Smooth muscle cell (in vitro differentiated cells): ENCODE data around the gene CPLX1. TPM values are rescaled to one million over a fixed set of nuclear protein-coding genes. Genes with fewer than 3 reads are reported as not detected.

ENCODE experiments used
- DNase-seq: peaks from one replicate; lab custom pipeline; 2025; ENCODE audit not compliant: unreplicated experiment; lab: John Stamatoyannopoulos, UW
- H2AFZ ChIP-seq: fragments of 200-600 bp; sonication (generic); 2 replicates; pipeline ENCODE4 v1.6.0; 2016; ENCODE audit warnings: antibody characterized with exemption, low read depth, mild to moderate bottlenecking
- H3F3A ChIP-seq: fragments of 200-600 bp; sonication (generic); 2 replicates; pipeline ENCODE4 v1.6.0; 2017; ENCODE audit warnings: antibody characterized with exemption, low read depth
- H3K27ac ChIP-seq: fragments of 200-600 bp; sonication (generic); 2 replicates; pipeline ENCODE4 v1.5.1; 2016; ENCODE audit warnings: low read depth, mild to moderate bottlenecking
- H3K27me3 ChIP-seq: fragments of 200-600 bp; sonication (generic); 2 replicates; pipeline ENCODE4 v1.6.1; 2016; ENCODE audit warnings: low read depth, mild to moderate bottlenecking
- H3K36me3 ChIP-seq: fragments of 200-600 bp; sonication (generic); 2 replicates; pipeline ENCODE4 v1.5.1; 2016; ENCODE audit warnings: low read depth
- H3K4me1 ChIP-seq: fragments of 200-600 bp; sonication (generic); 2 replicates; pipeline ENCODE4 v1.5.1; 2016; ENCODE audit warnings: low read depth
- H3K4me2 ChIP-seq: fragments of 200-600 bp; sonication (generic); 2 replicates; pipeline ENCODE4 v1.6.0; 2016; ENCODE audit warnings: mild to moderate bottlenecking
- H3K4me3 ChIP-seq: fragments of 200-600 bp; sonication (generic); 2 replicates; pipeline ENCODE4 v1.5.1; 2016; ENCODE audit warnings: mild to moderate bottlenecking
- H3K79me2 ChIP-seq: fragments of 200-600 bp; sonication (generic); 2 replicates; pipeline ENCODE4 v1.6.0; 2016; ENCODE audit warnings: low read depth, mild to moderate bottlenecking
- H3K9ac ChIP-seq: fragments of 200-600 bp; sonication (generic); 2 replicates; pipeline ENCODE4 v1.6.0; 2016; ENCODE audit warnings: low read depth
- H3K9me3 ChIP-seq: fragments of 200-600 bp; sonication (generic); replicated peaks from 2 replicates; pipeline ENCODE4 v1.5.1; 2016; ENCODE audit warnings: low read depth
- H4K20me1 ChIP-seq: fragments of 200-600 bp; sonication (generic); 2 replicates; pipeline ENCODE4 v1.6.0; 2016; ENCODE audit warnings: low read depth
- WGBS: methylation state at CpG from one replicate; pipeline ENCODE4 v1.1.7; 2016; ENCODE audit warnings: low lambda C conversion rate; 5-methylcytosine and 5-hydroxymethylcytosine counted together
- polyA plus RNA-seq: library from polyadenylated mRNA; unstranded; fragments of >200 nt; fragmentation: Nextera tagmentation; extraction: Ambion mirVana; gene quantifications from 2 replicates; pipeline ENCODE4 v1.2.1, GENCODE V29; 2016
- total RNA-seq: library from RNA; depleted of rRNA; stranded (reverse); fragments of >200 nt; gene quantifications from 2 replicates; pipeline ENCODE4 v1.2.3, GENCODE V29; 2014
- TF ChIP-seq, protein P1 (sequence below): fragments of 200-600 bp; sonication (generic); IDR thresholded peaks from 2 replicates; pipeline ENCODE4 v1.5.1; 2017; ENCODE audit warnings: borderline replicate concordance, mild to moderate bottlenecking, antibody characterized with exemption; ENCODE audit not compliant: insufficient read depth, poor library complexity, severe bottlenecking

Gene CPLX1
- total and polyA plus RNA-seq, 2 experiments from 2014 or later = not detected

DNA sequence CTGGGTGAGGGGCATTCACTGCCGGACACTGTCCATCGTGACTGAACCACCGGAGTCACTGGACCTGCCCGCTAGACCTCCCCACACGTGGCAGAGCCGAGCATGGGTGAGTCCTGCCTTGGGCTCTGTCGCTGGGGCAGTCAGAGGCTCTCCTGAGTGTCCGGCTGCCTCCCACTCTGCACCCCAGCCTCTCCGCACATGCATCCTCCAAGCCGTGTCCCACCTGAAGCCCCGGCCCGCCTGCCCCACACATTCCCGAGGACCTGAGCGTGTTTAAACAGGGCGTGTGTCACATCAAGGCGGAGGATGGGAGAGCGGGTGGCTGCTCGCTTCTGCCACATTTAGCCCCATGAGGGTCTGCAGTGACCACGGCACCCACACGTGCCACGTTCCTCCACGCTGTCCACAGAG is 4.7 kb downstream of the CPLX1 start:
- Histone ChIP-seq H3K27me3 (peaks cover 66% of the 10 kb centered on the region), H4K20me1 (no peaks in the 10 kb centered on the region), H3K4me1 (no peaks in the 10 kb centered on the region), H3K9ac (no peak overlapping the region), H3K36me3 (no peaks in the 10 kb centered on the region), H2AFZ (no peak overlapping the region), H3K4me3 (no peak overlapping the region), H3F3A (no peaks in the 10 kb centered on the region), H3K4me2 (no peak overlapping the region), H3K27ac (no peak overlapping the region), H3K79me2 (no peaks in the 10 kb centered on the region), H3K9me3 (no peaks in the 10 kb centered on the region)
- WGBS = 87% methylated on average over 22 of the region's 22 CpGs
- no peak for DNase-seq
- TF ChIP-seq, protein P1, sequence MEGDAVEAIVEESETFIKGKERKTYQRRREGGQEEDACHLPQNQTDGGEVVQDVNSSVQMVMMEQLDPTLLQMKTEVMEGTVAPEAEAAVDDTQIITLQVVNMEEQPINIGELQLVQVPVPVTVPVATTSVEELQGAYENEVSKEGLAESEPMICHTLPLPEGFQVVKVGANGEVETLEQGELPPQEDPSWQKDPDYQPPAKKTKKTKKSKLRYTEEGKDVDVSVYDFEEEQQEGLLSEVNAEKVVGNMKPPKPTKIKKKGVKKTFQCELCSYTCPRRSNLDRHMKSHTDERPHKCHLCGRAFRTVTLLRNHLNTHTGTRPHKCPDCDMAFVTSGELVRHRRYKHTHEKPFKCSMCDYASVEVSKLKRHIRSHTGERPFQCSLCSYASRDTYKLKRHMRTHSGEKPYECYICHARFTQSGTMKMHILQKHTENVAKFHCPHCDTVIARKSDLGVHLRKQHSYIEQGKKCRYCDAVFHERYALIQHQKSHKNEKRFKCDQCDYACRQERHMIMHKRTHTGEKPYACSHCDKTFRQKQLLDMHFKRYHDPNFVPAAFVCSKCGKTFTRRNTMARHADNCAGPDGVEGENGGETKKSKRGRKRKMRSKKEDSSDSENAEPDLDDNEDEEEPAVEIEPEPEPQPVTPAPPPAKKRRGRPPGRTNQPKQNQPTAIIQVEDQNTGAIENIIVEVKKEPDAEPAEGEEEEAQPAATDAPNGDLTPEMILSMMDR = no peak

DNA sequence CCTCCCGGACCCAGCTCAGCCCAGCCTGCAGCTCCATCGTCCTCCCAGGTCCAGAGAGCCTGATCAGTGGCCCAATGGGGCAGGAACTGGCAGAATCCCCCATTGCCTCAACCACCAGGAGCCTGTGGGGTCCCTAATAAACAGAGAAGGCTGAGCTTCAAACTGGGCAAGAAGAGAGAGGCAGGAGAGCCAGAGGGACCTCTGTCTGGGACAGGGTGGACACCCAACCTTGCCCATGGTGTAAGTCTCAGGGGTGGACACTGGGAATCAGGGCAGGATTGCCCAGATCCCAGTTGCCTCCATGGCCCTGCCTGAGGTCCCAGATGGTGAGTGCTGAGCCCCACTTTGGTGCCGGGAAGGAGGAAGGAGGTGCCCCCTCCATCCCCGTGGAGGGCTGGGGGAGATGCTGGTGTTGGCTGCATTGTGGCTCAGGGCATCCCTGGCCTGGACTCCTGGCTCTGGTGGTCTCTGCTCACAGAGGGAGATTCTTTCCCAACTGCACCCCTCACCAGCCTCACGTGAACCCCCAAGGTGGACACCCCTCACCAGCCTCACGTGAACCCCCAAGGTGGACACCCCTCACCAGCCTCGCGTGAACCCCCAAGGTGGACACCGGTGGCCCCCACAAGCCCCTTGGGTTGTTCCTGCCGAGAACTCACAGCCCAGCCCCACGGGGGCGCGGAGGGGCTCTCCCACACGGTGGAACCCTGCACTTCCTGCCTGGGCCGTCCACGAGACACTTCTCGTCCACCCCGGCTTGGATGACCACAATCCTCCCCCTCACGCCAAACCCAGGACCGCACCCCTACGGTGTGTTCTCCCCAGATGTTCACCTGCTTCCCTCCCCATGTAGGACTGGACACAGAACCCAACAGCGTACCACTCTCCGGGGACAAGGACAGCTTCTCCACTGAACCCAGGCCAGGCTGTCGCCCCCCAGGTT is 5.4 kb downstream of the CPLX1 start:
- Histone ChIP-seq H4K20me1 (no peaks in the 10 kb centered on the region), H3K27me3 (peaks cover 65% of the 10 kb centered on the region), H3K4me2 (no peak overlapping the region), H3F3A (no peaks in the 10 kb centered on the region), H3K4me1 (no peaks in the 10 kb centered on the region), H3K79me2 (no peaks in the 10 kb centered on the region), H3K36me3 (no peaks in the 10 kb centered on the region), H3K9me3 (no peaks in the 10 kb centered on the region), H3K4me3 (no peak overlapping the region), H2AFZ (no peak overlapping the region), H3K27ac (no peak overlapping the region), H3K9ac (no peak overlapping the region)
- TF ChIP-seq, protein P1 = no peak
- WGBS = 91% methylated on average over 23 of the region's 24 CpGs
- DNase-seq = no peak

DNA sequence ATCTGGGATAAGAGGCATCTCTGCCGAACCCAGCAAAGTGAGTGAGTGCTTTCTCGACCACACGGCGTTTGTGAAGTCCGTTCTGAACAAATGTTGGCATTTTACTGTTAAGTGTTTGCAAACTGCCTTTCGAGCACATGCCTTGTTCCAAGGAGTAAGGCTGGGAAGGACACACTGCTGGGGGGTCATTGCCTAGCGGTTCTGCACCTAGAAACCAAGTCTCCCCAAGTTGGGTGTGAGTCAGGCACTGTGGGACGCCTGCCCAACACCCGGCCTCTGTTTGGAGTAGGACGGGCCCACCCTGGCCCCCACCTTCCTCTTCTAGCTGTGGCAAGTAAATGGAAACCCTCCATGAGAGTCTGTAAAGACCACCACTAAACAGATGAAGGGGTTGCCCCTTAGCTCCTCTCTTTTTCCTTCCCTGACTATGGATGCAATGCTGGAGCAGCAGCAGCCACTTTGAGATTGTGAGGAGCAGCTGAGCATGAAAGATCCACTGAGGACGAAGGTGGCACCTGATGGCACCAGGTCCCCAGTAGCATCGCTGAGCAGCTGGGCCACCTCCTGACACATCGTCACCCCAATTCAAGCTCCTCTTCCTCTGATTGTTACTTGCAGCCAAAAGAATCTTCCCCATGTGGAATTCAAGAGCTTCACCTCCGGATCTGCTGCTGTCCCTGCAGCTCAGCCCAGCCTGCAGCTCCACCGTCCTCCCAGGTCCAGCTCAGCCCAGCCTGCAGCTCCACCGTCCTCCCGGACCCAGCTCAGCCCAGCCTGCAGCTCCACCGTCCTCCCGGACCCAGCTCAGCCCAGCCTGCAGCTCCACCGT is 6.3 kb downstream of the CPLX1 start:
- no peaks in the 10 kb centered on the region for H4K20me1 ChIP-seq
- 87% methylated on average over 16 of the region's 20 CpGs for WGBS
- no peak overlapping the region for H3K4me2 ChIP-seq
- H3K79me2 ChIP-seq = no peaks in the 10 kb centered on the region
- H3K9me3 ChIP-seq = no peaks in the 10 kb centered on the region
- no peak overlapping the region for H2AFZ ChIP-seq
- no peaks in the 10 kb centered on the region for H3F3A ChIP-seq
- H3K9ac ChIP-seq = no peak overlapping the region
- H3K36me3 ChIP-seq = no peaks in the 10 kb centered on the region
- peaks cover 63% of the 10 kb centered on the region for H3K27me3 ChIP-seq
- no peak for DNase-seq
- TF ChIP-seq, protein P1 = no peak
- no peak overlapping the region for H3K27ac ChIP-seq
- no peaks in the 10 kb centered on the region for H3K4me1 ChIP-seq
- H3K4me3 ChIP-seq = no peak overlapping the region
